GM12878 (cell line): Measurements from ENCODE around the gene ERG. TPM values are rescaled to one million over a fixed set of nuclear protein-coding genes. Genes with fewer than 3 reads are reported as not detected.

Experiments
- ATAC-seq: fragments of 200-7000 bp; cut with Tn5 transposase; 3 replicates; pipeline ENCODE4 v1.9.1; 2020; ENCODE audit warnings: mild to moderate bottlenecking, moderate library complexity
- BruUV-seq: library from RNA; stranded (reverse); fragments of 400-500 nt; replicated peaks from 2 replicates; lab custom pipeline; 2021; lab: Mats Ljungman, UMichigan
- CTCF ChIA-PET: fragments of 300-600 bp; sonication (Branson Sonifier 250); formaldehyde crosslinking; extraction: SDS; loops from one replicate; lab custom pipeline; 2021; ENCODE audit warnings: inconsistent platforms; lab: Yijun Ruan, JAX
- POLR2A ChIA-PET: fragments of 350-600 bp; formaldehyde crosslinking; extraction: SDS; loops from one replicate; lab custom pipeline; 2021; ENCODE audit warnings: inconsistent platforms; lab: Charles Lee
- RAD21 ChIA-PET: fragments of 300-600 bp; sonication (Branson Sonifier 250); formaldehyde crosslinking; loops from one replicate; lab custom pipeline; 2023; ENCODE audit warnings: antibody characterized with exemption; ENCODE audit not compliant: unreplicated experiment; lab: Charles Lee
- SMC1A ChIA-PET: fragments of 300-600 bp; sonication (Branson Sonifier 250); formaldehyde crosslinking; loops from one replicate; lab custom pipeline; 2023; ENCODE audit not compliant: unreplicated experiment, uncharacterized antibody; lab: Charles Lee
- DNase-seq: peaks from one replicate; pipeline ENCODE4 v3.0.0-alpha.2; 2011; ENCODE audit warnings: low read depth, low spot score
- FAIRE-seq: peaks from 3 replicates; lab custom pipeline; 2011; peaks lifted over from hg19 to GRCh38; lab: Jason Lieb, UNC
- H2AFZ ChIP-seq: 2 replicates; pipeline ENCODE4 v1.6.0; 2011; ENCODE audit warnings: low read depth, low read length, control low read depth; ENCODE audit not compliant: control insufficient read depth
- H3K27ac ChIP-seq: 2 replicates; pipeline ENCODE4 v1.5.1; 2011; ENCODE audit warnings: control low read depth; ENCODE audit not compliant: control insufficient read depth, insufficient read depth
- H3K27me3 ChIP-seq, 2 experiments: replicated peaks in 1 of 2; 2 replicates each; pipeline versions ENCODE4 v1.6.0 to v1.6.1; 2011; ENCODE audit warnings: low read length in 1 of 2; ENCODE audit not compliant: control insufficient read depth in 2 of 2, insufficient read depth in 2 of 2
- H3K36me3 ChIP-seq, 2 experiments: 2 replicates each; pipeline ENCODE4 v1.5.1; 2011; ENCODE audit warnings: low read length in 1 of 2; ENCODE audit not compliant: control insufficient read depth in 2 of 2, insufficient read depth in 2 of 2
- H3K4me1 ChIP-seq: 2 replicates; pipeline ENCODE4 v1.6.1; 2011; ENCODE audit warnings: mild to moderate bottlenecking, low read length, moderate library complexity, mixed read lengths; ENCODE audit not compliant: control insufficient read depth, insufficient read depth
- H3K4me2 ChIP-seq: 2 replicates; pipeline ENCODE4 v1.6.0; 2011; ENCODE audit warnings: control low read depth; ENCODE audit not compliant: control insufficient read depth, insufficient read depth
- H3K4me3 ChIP-seq: fragments of 200-600 bp; sonication (generic); 2 replicates; pipeline ENCODE4 v1.5.1; 2016
- H3K79me2 ChIP-seq: 2 replicates; pipeline ENCODE4 v1.6.0; 2011; ENCODE audit warnings: low read length; ENCODE audit not compliant: control insufficient read depth, insufficient read depth
- H3K9ac ChIP-seq: 2 replicates; pipeline ENCODE4 v1.8.0; 2011; ENCODE audit warnings: low read length, control low read depth, mixed read lengths; ENCODE audit not compliant: control insufficient read depth, insufficient read depth
- H3K9me3 ChIP-seq: replicated peaks from 3 replicates; pipeline ENCODE4 v1.5.1; 2011; ENCODE audit warnings: mild to moderate bottlenecking, low read length; ENCODE audit not compliant: control insufficient read depth, insufficient read depth
- H4K20me1 ChIP-seq: 2 replicates; pipeline ENCODE4 v1.6.0; 2011; ENCODE audit not compliant: control insufficient read depth, insufficient read depth
- CBFB ChIP-seq: IDR thresholded peaks from 2 replicates; pipeline ENCODE4 v1.6.1; 2016; ENCODE audit warnings: antibody characterized with exemption, low read depth
- HSF1 ChIP-seq: fragments of 150-350 bp; IDR thresholded peaks from 2 replicates; pipeline ENCODE4 v1.6.1; 2014; ENCODE audit warnings: mild to moderate bottlenecking, low read depth, low read length
- KAT2A ChIP-seq: conservative IDR thresholded peaks from 2 replicates; pipeline ENCODE4 v1.6.1; 2011; ENCODE audit warnings: low read depth, low read length; ENCODE audit not compliant: control insufficient read depth
- MEF2B ChIP-seq: fragments of 450-650 bp; IDR thresholded peaks from 2 replicates; pipeline ENCODE4 v1.6.1; 2018; ENCODE audit warnings: mild to moderate bottlenecking, moderate library complexity; ENCODE audit not compliant: partially characterized antibody, poor library complexity, severe bottlenecking
- PAX5 ChIP-seq: IDR thresholded peaks from 2 replicates; pipeline ENCODE4 v1.6.1; 2011; ENCODE audit warnings: low read depth, low read length, borderline replicate concordance
- POLR2A ChIP-seq: IDR thresholded peaks from 2 replicates; pipeline ENCODE4 v1.6.1; 2011; ENCODE audit warnings: low read depth, mild to moderate bottlenecking, low read length
- STAT3 ChIP-seq: IDR thresholded peaks from 2 replicates; pipeline ENCODE4 v1.6.1; 2011; ENCODE audit warnings: low read depth, low read length, improper control_type of control experiment
- SUPT20H ChIP-seq: IDR thresholded peaks from 2 replicates; pipeline ENCODE4 v1.6.1; 2011; ENCODE audit warnings: low read depth, mild to moderate bottlenecking, low read length, moderate library complexity, borderline replicate concordance; ENCODE audit not compliant: control insufficient read depth
- WGBS: methylation state at CpG from one replicate; pipeline ENCODE4 v1.1.6; 2016; ENCODE audit warnings: low lambda C conversion rate; ENCODE audit not compliant: insufficient replicate concordance, insufficient coverage; ENCODE audit errors: missing lambda C conversion rate; 5-methylcytosine and 5-hydroxymethylcytosine counted together
- in situ Hi-C: fragments of 300-500 bp; cut with MboI; formaldehyde crosslinking; loops from 9 replicates; pipeline ENCODE4 v1.14.3; 2018; ENCODE audit warnings: mixed read lengths
- intact Hi-C: fragments of 100-400 bp; cut with micrococcal nuclease; formaldehyde crosslinking; loops from one replicate; pipeline ENCODE4 v1.14.2; 2022; ENCODE audit not compliant: unreplicated experiment
- polyA plus RNA-seq, 11 experiments: library from polyadenylated mRNA; depleted of rRNA in 4 of 11; unstranded in 6 of 11; stranded (reverse) in 5 of 11; fragments of >200 nt; fragmentation: Nextera tagmentation in 4 of 11; fragmentation: Illumina TruSeq in 1 of 11; extraction: Ambion mirVana in 4 of 11; extraction: Trizol in 1 of 11; gene quantifications; 1 replicate in 1 of 11; 2 replicates in 10 of 11; pipeline versions ENCODE4 v1.2.1 to v1.2.3, GENCODE V29; 2011 to 2016; ENCODE audit warnings: inconsistent platforms in 2 of 11, missing spikeins in 2 of 11, low read depth in 1 of 11
- total RNA-seq, 4 experiments: library from RNA; depleted of rRNA in 3 of 4; stranded (reverse); fragments of >200 nt in 3 of 4; fragmentation: Illumina TruSeq in 1 of 4; extraction: Trizol in 1 of 4; gene quantifications; 2 replicates each; pipeline versions ENCODE4 v1.2.1 to v1.2.3, GENCODE V29; 2013 to 2021
- TF ChIP-seq, protein P1 (sequence below): fragments of 450-650 bp; formaldehyde crosslinking; IDR thresholded peaks from 2 replicates; pipeline ENCODE4 v1.4.0; 2022; ENCODE audit warnings: mild to moderate bottlenecking, moderate library complexity

Gene ERG
- total and polyA plus RNA-seq, 10 of the 15 experiments (the other 5 are each of a cell fraction or from before 2014, with no cell fraction given): not detected

- TF ChIP-seq HSF1 (no peak), STAT3 (no peak), SUPT20H (no peak), PAX5 (no peak)
- TF ChIP-seq, all 136 proteins: peak for 0
Measured at GRCh38 chr21:38499296-38499695, 1.0 kb upstream of the ERG start (continued).

- no TSS peak for BruUV-seq
- intact Hi-C loops: no loop called here
- 0% methylated on average over 3 of the region's 3 CpGs for WGBS
- H2AFZ ChIP-seq: no peak overlapping the region
- TF ChIP-seq, protein P1, sequence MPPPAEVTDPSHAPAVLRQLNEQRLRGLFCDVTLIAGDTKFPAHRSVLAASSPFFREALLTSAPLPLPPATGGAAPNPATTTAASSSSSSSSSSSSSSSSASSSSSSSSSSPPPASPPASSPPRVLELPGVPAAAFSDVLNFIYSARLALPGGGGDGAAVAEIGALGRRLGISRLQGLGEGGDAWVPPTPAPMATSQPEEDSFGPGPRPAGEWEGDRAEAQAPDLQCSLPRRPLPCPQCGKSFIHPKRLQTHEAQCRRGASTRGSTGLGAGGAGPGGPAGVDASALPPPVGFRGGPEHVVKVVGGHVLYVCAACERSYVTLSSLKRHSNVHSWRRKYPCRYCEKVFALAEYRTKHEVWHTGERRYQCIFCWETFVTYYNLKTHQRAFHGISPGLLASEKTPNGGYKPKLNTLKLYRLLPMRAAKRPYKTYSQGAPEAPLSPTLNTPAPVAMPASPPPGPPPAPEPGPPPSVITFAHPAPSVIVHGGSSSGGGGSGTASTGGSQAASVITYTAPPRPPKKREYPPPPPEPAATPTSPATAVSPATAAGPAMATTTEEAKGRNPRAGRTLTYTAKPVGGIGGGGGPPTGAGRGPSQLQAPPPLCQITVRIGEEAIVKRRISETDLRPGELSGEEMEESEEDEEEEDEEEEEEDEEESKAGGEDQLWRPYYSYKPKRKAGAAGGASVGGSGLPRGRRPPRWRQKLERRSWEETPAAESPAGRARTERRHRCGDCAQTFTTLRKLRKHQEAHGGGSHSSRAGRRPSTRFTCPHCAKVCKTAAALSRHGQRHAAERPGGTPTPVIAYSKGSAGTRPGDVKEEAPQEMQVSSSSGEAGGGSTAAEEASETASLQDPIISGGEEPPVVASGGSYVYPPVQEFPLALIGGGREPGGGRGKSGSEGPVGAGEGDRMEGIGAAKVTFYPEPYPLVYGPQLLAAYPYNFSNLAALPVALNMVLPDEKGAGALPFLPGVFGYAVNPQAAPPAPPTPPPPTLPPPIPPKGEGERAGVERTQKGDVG (CRISPR knock-in tag): no peak
- no peak for TF ChIP-seq MEF2B
- TF ChIP-seq POLR2A: no peak
- no peak for TF ChIP-seq CBFB
- no peak for TF ChIP-seq KAT2A
- TF ChIP-seq, all 136 proteins: peak for 0
- H3K4me2 ChIP-seq: no peak overlapping the region
- peaks cover 4 to 9% of the 10 kb centered on the region in 2 experiments for H3K27me3 ChIP-seq
- ChIA-PET RAD21 (no interaction called here), POLR2A (no interaction called here), SMC1A (no interaction called here), CTCF (no interaction called here)
- no peaks in the 10 kb centered on the region for H3K4me1 ChIP-seq
- H3K79me2 ChIP-seq: no peaks in the 10 kb centered on the region
- in situ Hi-C loops: no loop called here
- H3K27ac ChIP-seq: no peak overlapping the region
- H3K36me3 ChIP-seq: no peaks in the 10 kb centered on the region
- no peak for FAIRE-seq
- H4K20me1 ChIP-seq: no peaks in the 10 kb centered on the region; the same call in 1 of the 2 replicates
- no peaks in the 10 kb centered on the region for H3K9me3 ChIP-seq
- no peak for ATAC-seq
- no peak overlapping the region for H3K4me3 ChIP-seq
- H3K9ac ChIP-seq: no peak overlapping the region
- no peak for DNase-seq
Measured at GRCh38 chr21:38496224-38496623, 2.1 kb downstream of the ERG start.
